ACC112 (cell line): ENCODE measurements around the gene INPP5F.

Experiments used
- H2AFZ ChIP-seq: fragments of 200-600 bp; sonication (generic); one replicate; pipeline ENCODE4 v1.6.0; 2017; ENCODE audit warnings: antibody characterized with exemption, low read length; ENCODE audit not compliant: unreplicated experiment
- H3K27ac ChIP-seq: fragments of 200-600 bp; sonication (generic); 2 replicates; pipeline ENCODE4 v1.5.1; 2014; ENCODE audit warnings: low read depth, mild to moderate bottlenecking, antibody characterized with exemption, low read length, moderate library complexity
- H3K27me3 ChIP-seq: fragments of 200-600 bp; sonication (generic); 2 replicates; pipeline ENCODE4 v1.6.1; 2014; ENCODE audit warnings: mild to moderate bottlenecking, antibody characterized with exemption, low read length, moderate library complexity, mixed read lengths; ENCODE audit not compliant: insufficient read depth
- H3K36me3 ChIP-seq: fragments of 200-600 bp; sonication (generic); 2 replicates; pipeline ENCODE4 v1.6.1; 2016; ENCODE audit warnings: mild to moderate bottlenecking, antibody characterized with exemption, low read length, moderate library complexity, mixed read lengths; ENCODE audit not compliant: insufficient read depth
- H3K4me1 ChIP-seq: fragments of 200-600 bp; sonication (generic); one replicate; pipeline ENCODE4 v1.6.1; 2016; ENCODE audit warnings: low read length, mixed read lengths; ENCODE audit not compliant: insufficient read depth, unreplicated experiment, control insufficient read depth
- H3K4me3 ChIP-seq: fragments of 200-600 bp; sonication (generic); 2 replicates; pipeline ENCODE4 v1.5.1; 2014; ENCODE audit warnings: mild to moderate bottlenecking, low read depth, low read length
- H3K79me2 ChIP-seq: fragments of 200-600 bp; sonication (generic); one replicate; pipeline ENCODE4 v1.6.0; 2016; ENCODE audit warnings: low read length; ENCODE audit not compliant: control insufficient read depth, unreplicated experiment, insufficient read depth

INPP5F gene

GRCh38 chr10:119726676-119727261, 919 bp downstream of the INPP5F start:
- Histone ChIP-seq H3K4me1 (peaks cover 8% of the 10 kb centered on the region), H3K36me3 (no peaks in the 10 kb centered on the region), H2AFZ (peak overlapping the region; percentile 87), H3K4me3 (peak overlapping the region; percentile 76), H3K27ac (no peak overlapping the region), H3K79me2 (peaks cover 6% of the 10 kb centered on the region), H3K27me3 (no peaks in the 10 kb centered on the region)

GRCh38 chr10:119728172-119728800, 2.4 kb downstream of the INPP5F start:
- peaks cover 6% of the 10 kb centered on the region for H3K79me2 ChIP-seq
- H3K4me3 ChIP-seq, result no peak overlapping the region

GRCh38 chr10:119734396-119735332, 8.8 kb downstream of the INPP5F start:
- Histone ChIP-seq H3K27ac (no peak overlapping the region), H3K79me2 (peaks cover 9% of the 10 kb centered on the region), H3K4me3 (no peak overlapping the region), H3K4me1 (peaks cover 28% of the 10 kb centered on the region), H2AFZ (no peak overlapping the region), H3K27me3 (no peaks in the 10 kb centered on the region), H3K36me3 (no peaks in the 10 kb centered on the region; the same call in 1 of the 2 replicates)

More at GRCh38 chr10:119728172-119728800, 2.4 kb downstream of the INPP5F start:
- H3K4me1 ChIP-seq, result peaks cover 8% of the 10 kb centered on the region
- no peak overlapping the region for H3K27ac ChIP-seq
- H2AFZ ChIP-seq, result no peak overlapping the region
- H3K36me3 ChIP-seq, result no peaks in the 10 kb centered on the region; the same call in 1 of the 2 replicates
- H3K27me3 ChIP-seq, result no peaks in the 10 kb centered on the region

- Histone ChIP-seq H2AFZ (no peak overlapping the region), H3K4me3 (no peak overlapping the region), H3K36me3 (no peaks in the 10 kb centered on the region; the same call in 1 of the 2 replicates), H3K27ac (no peak overlapping the region), H3K4me1 (peaks cover 28% of the 10 kb centered on the region), H3K79me2 (peaks cover 9% of the 10 kb centered on the region), H3K27me3 (no peaks in the 10 kb centered on the region)
Measured at GRCh38 chr10:119735451-119735850, 9.6 kb downstream of the INPP5F start.

- H3K4me1 ChIP-seq, result peaks cover 28% of the 10 kb centered on the region
- H3K27ac ChIP-seq, result no peak overlapping the region
- no peaks in the 10 kb centered on the region for H3K27me3 ChIP-seq
- no peak overlapping the region for H2AFZ ChIP-seq
- H3K36me3 ChIP-seq, result no peaks in the 10 kb centered on the region; the same call in 1 of the 2 replicates
- H3K4me3 ChIP-seq, result no peak overlapping the region
- peaks cover 9% of the 10 kb centered on the region for H3K79me2 ChIP-seq
Measured at GRCh38 chr10:119736220-119736619, 10.4 kb downstream of the INPP5F start.

- peaks cover 9% of the 10 kb centered on the region for H3K79me2 ChIP-seq
- peak overlapping the region; percentile 76 for H2AFZ ChIP-seq
- H3K27me3 ChIP-seq, result no peaks in the 10 kb centered on the region
- no peaks in the 10 kb centered on the region; the same call in 1 of the 2 replicates for H3K36me3 ChIP-seq
- H3K4me3 ChIP-seq, result peak overlapping the region; percentile 37; the same call in 1 of the 2 replicates
- peak overlapping the region; percentile 47 for H3K27ac ChIP-seq
- peaks cover 28% of the 10 kb centered on the region for H3K4me1 ChIP-seq
Measured at GRCh38 chr10:119737039-119737663, 11.3 kb downstream of the INPP5F start.

- peak overlapping the region; percentile 37; the same call in 1 of the 2 replicates for H3K4me3 ChIP-seq
- H3K79me2 ChIP-seq, result peaks cover 9% of the 10 kb centered on the region
- peak overlapping the region; percentile 76 for H2AFZ ChIP-seq
- no peaks in the 10 kb centered on the region for H3K27me3 ChIP-seq
- H3K36me3 ChIP-seq, result no peaks in the 10 kb centered on the region; the same call in 1 of the 2 replicates
- peak overlapping the region; percentile 47 for H3K27ac ChIP-seq
- peaks cover 29% of the 10 kb centered on the region for H3K4me1 ChIP-seq
Measured at GRCh38 chr10:119737823-119738222, 12.0 kb downstream of the INPP5F start.

GRCh38 chr10:119738962-119739361, 13.1 kb downstream of the INPP5F start:
- Histone ChIP-seq H3K79me2 (peaks cover 9% of the 10 kb centered on the region), H3K27ac (no peak overlapping the region), H3K36me3 (no peaks in the 10 kb centered on the region), H2AFZ (no peak overlapping the region), H3K4me1 (peaks cover 40% of the 10 kb centered on the region), H3K27me3 (no peaks in the 10 kb centered on the region), H3K4me3 (no peak overlapping the region)

GRCh38 chr10:119740096-119740495, 14.2 kb downstream of the INPP5F start:
- Histone ChIP-seq H3K27ac (no peak overlapping the region), H3K36me3 (no peaks in the 10 kb centered on the region), H3K4me3 (no peak overlapping the region), H3K79me2 (peaks cover 9% of the 10 kb centered on the region), H2AFZ (no peak overlapping the region), H3K27me3 (no peaks in the 10 kb centered on the region), H3K4me1 (peaks cover 34% of the 10 kb centered on the region)
